GM23338 (cell line): ENCODE results near the gene CDH23. TPM values are rescaled to one million over a fixed set of nuclear protein-coding genes. Genes with fewer than 3 reads are reported as not detected.

Experiments
- ATAC-seq: fragments of 200-7000 bp; cut with Tn5 transposase; 3 replicates; pipeline ENCODE4 v1.9.1; 2020
- DNase-seq: peaks from one replicate; pipeline ENCODE4 v3.0.0-alpha.2; 2015; ENCODE audit warnings: low spot score
- H2AFZ ChIP-seq: fragments of 200-600 bp; sonication (generic); 2 replicates; pipeline ENCODE4 v1.8.0; 2016; ENCODE audit warnings: antibody characterized with exemption, mild to moderate bottlenecking, moderate library complexity
- H3F3A ChIP-seq: fragments of 200-600 bp; sonication (generic); replicated peaks from 2 replicates; pipeline ENCODE4 v1.8.0; 2017; ENCODE audit warnings: antibody characterized with exemption, mixed run types, low read depth
- H3K27ac ChIP-seq: fragments of 200-600 bp; sonication (generic); 2 replicates; pipeline ENCODE4 v1.6.1; 2016; ENCODE audit warnings: low read depth
- H3K27me3 ChIP-seq: fragments of 200-600 bp; sonication (generic); 2 replicates; pipeline ENCODE4 v1.8.0; 2016; ENCODE audit warnings: mild to moderate bottlenecking, mixed run types, moderate library complexity; ENCODE audit not compliant: insufficient read depth
- H3K36me3 ChIP-seq: fragments of 200-600 bp; sonication (generic); 2 replicates; pipeline ENCODE4 v1.8.0; 2016; ENCODE audit warnings: mild to moderate bottlenecking; ENCODE audit not compliant: insufficient read depth
- H3K4me1 ChIP-seq: fragments of 200-600 bp; sonication (generic); 2 replicates; pipeline ENCODE4 v1.8.0; 2016; ENCODE audit warnings: mild to moderate bottlenecking, moderate library complexity; ENCODE audit not compliant: insufficient read depth
- H3K4me2 ChIP-seq: fragments of 200-600 bp; sonication (generic); 2 replicates; pipeline ENCODE4 v1.7.1; 2017; ENCODE audit warnings: mixed run types
- H3K4me3 ChIP-seq: fragments of 200-600 bp; sonication (generic); 2 replicates; pipeline ENCODE4 v1.6.1; 2016; ENCODE audit warnings: mixed run types
- H3K79me2 ChIP-seq: fragments of 200-600 bp; sonication (generic); replicated peaks from 2 replicates; pipeline ENCODE4 v1.8.0; 2017; ENCODE audit warnings: mild to moderate bottlenecking; ENCODE audit not compliant: insufficient read depth
- H3K9me2 ChIP-seq: fragments of 200-600 bp; sonication (generic); 2 replicates; pipeline ENCODE4 v1.8.0; 2017; ENCODE audit not compliant: insufficient read depth
- H4K20me1 ChIP-seq: fragments of 200-600 bp; sonication (generic); replicated peaks from 2 replicates; pipeline ENCODE4 v1.8.0; 2017; ENCODE audit warnings: mild to moderate bottlenecking; ENCODE audit not compliant: insufficient read depth
- H3K27ac Mint-ChIP-seq: 2 replicates; pipeline ENCODE4 v1.8.0; 2020; ENCODE audit warnings: inconsistent platforms, mild to moderate bottlenecking, moderate library complexity, mixed read lengths
- H3K27me3 Mint-ChIP-seq: 3 replicates; pipeline ENCODE4 v1.8.0; 2022; ENCODE audit warnings: low read depth, mild to moderate bottlenecking, moderate library complexity, mixed read lengths, inconsistent platforms; ENCODE audit not compliant: insufficient read depth, poor library complexity
- H3K36me3 Mint-ChIP-seq: 3 replicates; pipeline ENCODE4 v1.8.0; 2021; ENCODE audit warnings: low read depth, mild to moderate bottlenecking, inconsistent platforms, moderate library complexity, mixed read lengths
- H3K4me1 Mint-ChIP-seq: 3 replicates; pipeline ENCODE4 v1.8.0; 2020; ENCODE audit warnings: mild to moderate bottlenecking, inconsistent platforms, mixed read lengths
- H3K4me3 Mint-ChIP-seq: 3 replicates; pipeline ENCODE4 v1.8.0; 2021; ENCODE audit warnings: moderate library complexity, mild to moderate bottlenecking, inconsistent platforms, mixed read lengths
- H3K9me3 Mint-ChIP-seq: 3 replicates; pipeline ENCODE4 v1.8.0; 2020; ENCODE audit warnings: moderate library complexity, mild to moderate bottlenecking, inconsistent platforms, mixed read lengths
- CREB1 ChIP-seq: fragments of 250-450 bp; sonication (Bioruptor Pico); IDR thresholded peaks from 2 replicates; pipeline ENCODE4 v1.5.0; 2020; ENCODE audit warnings: low read depth, mild to moderate bottlenecking, moderate library complexity
- EZH2 ChIP-seq: fragments of 200-600 bp; sonication (generic); IDR thresholded peaks from one replicate; pipeline ENCODE4 v1.8.0; 2017; ENCODE audit warnings: antibody characterized with exemption, mild to moderate bottlenecking, low read depth; ENCODE audit not compliant: unreplicated experiment
- EZH2phosphoT487 ChIP-seq: fragments of 200-600 bp; sonication (generic); IDR thresholded peaks from one replicate; pipeline ENCODE4 v1.8.1; 2018; ENCODE audit warnings: antibody characterized with exemption; ENCODE audit not compliant: unreplicated experiment
- JUNB ChIP-seq: IDR thresholded peaks from one replicate; pipeline ENCODE4 v1.6.1; 2016; ENCODE audit warnings: antibody characterized with exemption; ENCODE audit not compliant: unreplicated experiment
- NANOG ChIP-seq: IDR thresholded peaks from 2 replicates; pipeline ENCODE4 v1.6.1; 2016; ENCODE audit warnings: antibody characterized with exemption, borderline replicate concordance
- POLR2AphosphoS5 ChIP-seq: IDR thresholded peaks from 2 replicates; pipeline ENCODE4 v1.6.1; 2016; ENCODE audit warnings: antibody characterized with exemption, low read depth
- STAT1 ChIP-seq: IDR thresholded peaks from one replicate; pipeline ENCODE4 v1.6.1; 2016; ENCODE audit warnings: antibody characterized with exemption; ENCODE audit not compliant: unreplicated experiment
- ZNF114 ChIP-seq: fragments of 250-450 bp; sonication (Bioruptor Pico); IDR thresholded peaks from 2 replicates; pipeline ENCODE4 v1.5.0; 2020; ENCODE audit warnings: mild to moderate bottlenecking, moderate library complexity
- ZNF331 ChIP-seq: fragments of 250-450 bp; sonication (Bioruptor Pico); IDR thresholded peaks from 2 replicates; pipeline ENCODE4 v1.5.0; 2020; ENCODE audit warnings: low read depth, mild to moderate bottlenecking, moderate library complexity
- polyA plus RNA-seq: library from polyadenylated mRNA; unstranded; fragments of >200 nt; fragmentation: Nextera tagmentation; extraction: Ambion mirVana; gene quantifications from 2 replicates; pipeline ENCODE4 v1.2.1, GENCODE V29; 2016
- total RNA-seq: library from RNA; depleted of rRNA; stranded (reverse); fragments of >200 nt; shearing (Covaris generic); gene quantifications from 2 replicates; pipeline ENCODE4 v1.2.3, GENCODE V29; 2014
- TF ChIP-seq, protein P1 (sequence below): IDR thresholded peaks from one replicate; pipeline ENCODE4 v1.6.1; 2018; ENCODE audit warnings: antibody characterized with exemption; ENCODE audit not compliant: unreplicated experiment
- TF ChIP-seq, protein P2 (sequence below), 2 experiments: fragments of 200-600 bp in 1 of 2; sonication (generic) in 1 of 2; conservative IDR thresholded peaks; 2 replicates each; pipeline versions ENCODE4 v1.5.1 to v1.6.1; 2016 to 2017; ENCODE audit warnings: antibody characterized with exemption in 2 of 2, low read depth in 2 of 2, mild to moderate bottlenecking in 2 of 2, moderate library complexity in 1 of 2
- TF ChIP-seq, protein P3 (sequence below): IDR thresholded peaks from 2 replicates; pipeline ENCODE4 v1.6.1; 2016; ENCODE audit warnings: antibody characterized with exemption

CDH23 gene
- total and polyA plus RNA-seq, 2 experiments from 2014 or later = 0.95 to 4.3 TPM

DNA sequence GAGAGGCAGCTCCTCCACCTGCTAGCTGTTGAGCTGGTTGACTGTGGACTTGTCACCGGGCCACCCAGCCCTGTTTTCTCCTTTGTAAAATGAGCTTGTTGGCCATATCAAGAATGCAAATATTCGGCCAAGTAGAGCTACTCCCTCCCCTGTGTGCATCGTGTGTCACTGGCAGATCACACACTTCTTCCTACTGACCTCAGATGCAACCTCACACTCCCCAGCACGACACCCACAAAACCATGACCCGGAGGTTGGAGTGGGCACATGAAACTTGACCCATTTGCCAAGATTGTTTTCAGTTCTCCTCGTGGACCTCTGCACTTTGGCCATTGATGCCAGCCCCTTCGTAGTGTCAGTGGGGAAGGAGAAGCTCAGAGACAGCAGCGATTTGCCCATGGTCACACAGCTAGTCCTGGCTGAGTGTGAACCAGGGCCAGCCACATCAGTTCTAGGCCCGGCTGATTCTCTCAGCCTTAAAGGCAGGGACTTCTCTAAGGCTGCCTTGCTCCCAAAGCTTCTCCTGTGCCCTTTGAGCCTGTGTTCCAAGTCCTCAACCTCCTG is 101.1 kb downstream of the CDH23 start:
- H3K27ac Mint-ChIP-seq = no peak overlapping the region
- Histone ChIP-seq H3F3A (no peaks in the 10 kb centered on the region), H3K79me2 (no peaks in the 10 kb centered on the region), H3K27ac (no peak overlapping the region), H3K4me2 (no peak overlapping the region), H3K36me3 (no peaks in the 10 kb centered on the region), H3K27me3 (peaks cover 46% of the 10 kb centered on the region), H3K9me2 (no peaks in the 10 kb centered on the region), H3K4me1 (peaks cover 14% of the 10 kb centered on the region), H2AFZ (no peak overlapping the region), H3K4me3 (no peak overlapping the region), H4K20me1 (no peaks in the 10 kb centered on the region; the same call in 1 of the 2 replicates)
- no peak for DNase-seq
- no peak overlapping the region for H3K4me3 Mint-ChIP-seq
- no peaks in the 10 kb centered on the region for H3K9me3 Mint-ChIP-seq
- no peaks in the 10 kb centered on the region for H3K36me3 Mint-ChIP-seq
- no peak for ATAC-seq
- H3K4me1 Mint-ChIP-seq = peaks cover 31% of the 10 kb centered on the region
- TF ChIP-seq, protein P1, sequence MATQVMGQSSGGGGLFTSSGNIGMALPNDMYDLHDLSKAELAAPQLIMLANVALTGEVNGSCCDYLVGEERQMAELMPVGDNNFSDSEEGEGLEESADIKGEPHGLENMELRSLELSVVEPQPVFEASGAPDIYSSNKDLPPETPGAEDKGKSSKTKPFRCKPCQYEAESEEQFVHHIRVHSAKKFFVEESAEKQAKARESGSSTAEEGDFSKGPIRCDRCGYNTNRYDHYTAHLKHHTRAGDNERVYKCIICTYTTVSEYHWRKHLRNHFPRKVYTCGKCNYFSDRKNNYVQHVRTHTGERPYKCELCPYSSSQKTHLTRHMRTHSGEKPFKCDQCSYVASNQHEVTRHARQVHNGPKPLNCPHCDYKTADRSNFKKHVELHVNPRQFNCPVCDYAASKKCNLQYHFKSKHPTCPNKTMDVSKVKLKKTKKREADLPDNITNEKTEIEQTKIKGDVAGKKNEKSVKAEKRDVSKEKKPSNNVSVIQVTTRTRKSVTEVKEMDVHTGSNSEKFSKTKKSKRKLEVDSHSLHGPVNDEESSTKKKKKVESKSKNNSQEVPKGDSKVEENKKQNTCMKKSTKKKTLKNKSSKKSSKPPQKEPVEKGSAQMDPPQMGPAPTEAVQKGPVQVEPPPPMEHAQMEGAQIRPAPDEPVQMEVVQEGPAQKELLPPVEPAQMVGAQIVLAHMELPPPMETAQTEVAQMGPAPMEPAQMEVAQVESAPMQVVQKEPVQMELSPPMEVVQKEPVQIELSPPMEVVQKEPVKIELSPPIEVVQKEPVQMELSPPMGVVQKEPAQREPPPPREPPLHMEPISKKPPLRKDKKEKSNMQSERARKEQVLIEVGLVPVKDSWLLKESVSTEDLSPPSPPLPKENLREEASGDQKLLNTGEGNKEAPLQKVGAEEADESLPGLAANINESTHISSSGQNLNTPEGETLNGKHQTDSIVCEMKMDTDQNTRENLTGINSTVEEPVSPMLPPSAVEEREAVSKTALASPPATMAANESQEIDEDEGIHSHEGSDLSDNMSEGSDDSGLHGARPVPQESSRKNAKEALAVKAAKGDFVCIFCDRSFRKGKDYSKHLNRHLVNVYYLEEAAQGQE = no peak
- TF ChIP-seq EZH2phosphoT487 = no peak
- no peak for TF ChIP-seq ZNF331 (CRISPR knock-in tag)
- TF ChIP-seq, protein P2, sequence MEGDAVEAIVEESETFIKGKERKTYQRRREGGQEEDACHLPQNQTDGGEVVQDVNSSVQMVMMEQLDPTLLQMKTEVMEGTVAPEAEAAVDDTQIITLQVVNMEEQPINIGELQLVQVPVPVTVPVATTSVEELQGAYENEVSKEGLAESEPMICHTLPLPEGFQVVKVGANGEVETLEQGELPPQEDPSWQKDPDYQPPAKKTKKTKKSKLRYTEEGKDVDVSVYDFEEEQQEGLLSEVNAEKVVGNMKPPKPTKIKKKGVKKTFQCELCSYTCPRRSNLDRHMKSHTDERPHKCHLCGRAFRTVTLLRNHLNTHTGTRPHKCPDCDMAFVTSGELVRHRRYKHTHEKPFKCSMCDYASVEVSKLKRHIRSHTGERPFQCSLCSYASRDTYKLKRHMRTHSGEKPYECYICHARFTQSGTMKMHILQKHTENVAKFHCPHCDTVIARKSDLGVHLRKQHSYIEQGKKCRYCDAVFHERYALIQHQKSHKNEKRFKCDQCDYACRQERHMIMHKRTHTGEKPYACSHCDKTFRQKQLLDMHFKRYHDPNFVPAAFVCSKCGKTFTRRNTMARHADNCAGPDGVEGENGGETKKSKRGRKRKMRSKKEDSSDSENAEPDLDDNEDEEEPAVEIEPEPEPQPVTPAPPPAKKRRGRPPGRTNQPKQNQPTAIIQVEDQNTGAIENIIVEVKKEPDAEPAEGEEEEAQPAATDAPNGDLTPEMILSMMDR (conservative IDR thresholded peaks at IDR 0.05; ENCODE audit: low read depth in 2 of 2) = no peak
- no peak for TF ChIP-seq STAT1
- TF ChIP-seq CREB1 (CRISPR knock-in tag) = no peak
- TF ChIP-seq JUNB = no peak
- no peak for TF ChIP-seq NANOG
- TF ChIP-seq ZNF114 = no peak
- TF ChIP-seq, protein P3, sequence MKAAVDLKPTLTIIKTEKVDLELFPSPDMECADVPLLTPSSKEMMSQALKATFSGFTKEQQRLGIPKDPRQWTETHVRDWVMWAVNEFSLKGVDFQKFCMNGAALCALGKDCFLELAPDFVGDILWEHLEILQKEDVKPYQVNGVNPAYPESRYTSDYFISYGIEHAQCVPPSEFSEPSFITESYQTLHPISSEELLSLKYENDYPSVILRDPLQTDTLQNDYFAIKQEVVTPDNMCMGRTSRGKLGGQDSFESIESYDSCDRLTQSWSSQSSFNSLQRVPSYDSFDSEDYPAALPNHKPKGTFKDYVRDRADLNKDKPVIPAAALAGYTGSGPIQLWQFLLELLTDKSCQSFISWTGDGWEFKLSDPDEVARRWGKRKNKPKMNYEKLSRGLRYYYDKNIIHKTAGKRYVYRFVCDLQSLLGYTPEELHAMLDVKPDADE = no peak
- TF ChIP-seq EZH2 = no peak
- no peak for TF ChIP-seq POLR2AphosphoS5
- peaks cover 52% of the 10 kb centered on the region for H3K27me3 Mint-ChIP-seq
